ENCODE data around the gene LRP11. TPM values are rescaled to one million over a fixed set of nuclear protein-coding genes. Genes with fewer than 3 reads are reported as not detected.

Gene LRP11
- polyA plus RNA-seq, 3 donors = 0.20 to 0.41 (median 0.32) TPM

GRCh38 chr6:149815788-149816187 is 48.4 kb downstream of the LRP11 start:
- Histone ChIP-seq H3K36me3 (replicated peaks in 1 of 2; ENCODE audit: control insufficient read depth in 1 of 2, insufficient read depth in 2 of 2, low read length in 2 of 2) (peaks cover 20 to 33% of the 10 kb centered on the region in 2 donors), H3K4me1 (ENCODE audit: control insufficient read depth in 1 of 2, insufficient read depth in 2 of 2, low read length in 2 of 2) (no peaks in the 10 kb centered on the region), H3K4me3 (replicated peaks in 1 of 3; ENCODE audit: low read depth in 2 of 3, low read length in 3 of 3) (no peak overlapping the region), H3K4me2 (replicated peaks; ENCODE audit: extremely low read depth, low read length, poor library complexity, severe bottlenecking) (no peak overlapping the region), H3K27ac (ENCODE audit: low read depth in 1 of 2, low read length in 2 of 2) (no peak overlapping the region), H4K20me1 (ENCODE audit: insufficient read depth, low read length) (no peaks in the 10 kb centered on the region), H3K9me3 (replicated peaks in 1 of 2; ENCODE audit: control insufficient read depth in 1 of 2, insufficient read depth in 1 of 2, low read length in 2 of 2) (no peaks in the 10 kb centered on the region), H3K9ac (ENCODE audit: insufficient read depth, low read length, poor library complexity, severe bottlenecking) (no peak overlapping the region), H3K27me3 (ENCODE audit: control insufficient read depth in 2 of 2, insufficient read depth in 2 of 2, low read length in 2 of 2) (no peaks in the 10 kb centered on the region), H3K79me2 (ENCODE audit: insufficient read depth, low read length) (no peaks in the 10 kb centered on the region), H2AFZ (ENCODE audit: insufficient read depth, low read depth, low read length, poor library complexity, severe bottlenecking) (no peak overlapping the region)
- TF ChIP-seq CTCF (IDR thresholded peaks at IDR 0.05) = no peak
- WGBS (ENCODE audit: insufficient coverage) = no CpG with 5 or more reads among the region's 4 CpGs
- Mint-ChIP-seq H3K27me3 (ENCODE audit: low read depth in 3 of 3) (no peaks in the 10 kb centered on the region), H3K9me3 (peaks cover 0 to 3% (median 0%) of the 10 kb centered on the region in 7 donors), H3K27ac (peak overlapping the region in 4 of 7 donors; percentile 6 to 51 (median 14)), H3K4me1 (no peaks in the 10 kb centered on the region), H3K4me3 (no peak overlapping the region), H3K36me3 (peaks cover 26 to 39% of the 10 kb centered on the region in 2 donors)
- no peak for DNase-seq
- intact Hi-C loops (cut with micrococcal nuclease) = no loop called here

- H3K4me3 Mint-ChIP-seq = no peak overlapping the region
- intact Hi-C loops (cut with micrococcal nuclease) = no loop called here
- H3K4me1 Mint-ChIP-seq = no peaks in the 10 kb centered on the region
- no peaks in the 10 kb centered on the region for H3K79me2 ChIP-seq (ENCODE audit: insufficient read depth, low read length)
- no peak overlapping the region for H2AFZ ChIP-seq (ENCODE audit: insufficient read depth, low read depth, low read length, poor library complexity, severe bottlenecking)
- no peaks in the 10 kb centered on the region for H3K27me3 ChIP-seq (ENCODE audit: control insufficient read depth in 2 of 2, insufficient read depth in 2 of 2, low read length in 2 of 2)
- TF ChIP-seq CTCF (IDR thresholded peaks at IDR 0.05) = no peak
- H3K4me1 ChIP-seq (ENCODE audit: control insufficient read depth in 1 of 2, insufficient read depth in 2 of 2, low read length in 2 of 2) = no peaks in the 10 kb centered on the region
- no peak overlapping the region for H3K27ac Mint-ChIP-seq
- no peak overlapping the region for H3K4me2 ChIP-seq (replicated peaks; ENCODE audit: extremely low read depth, low read length, poor library complexity, severe bottlenecking)
- WGBS (ENCODE audit: insufficient coverage) = no CpG with 5 or more reads among the region's 3 CpGs
- H3K9me3 ChIP-seq (replicated peaks in 1 of 2; ENCODE audit: control insufficient read depth in 1 of 2, insufficient read depth in 1 of 2, low read length in 2 of 2) = no peaks in the 10 kb centered on the region
- no peak for DNase-seq
- peaks cover 0 to 3% (median 0%) of the 10 kb centered on the region in 7 donors for H3K9me3 Mint-ChIP-seq
- no peak overlapping the region for H3K4me3 ChIP-seq (replicated peaks in 1 of 3; ENCODE audit: low read depth in 2 of 3, low read length in 3 of 3)
- no peak overlapping the region for H3K27ac ChIP-seq (ENCODE audit: low read depth in 1 of 2, low read length in 2 of 2)
- H3K9ac ChIP-seq (ENCODE audit: insufficient read depth, low read length, poor library complexity, severe bottlenecking) = no peak overlapping the region
- peaks cover 32 to 51% of the 10 kb centered on the region in 2 donors for H3K36me3 ChIP-seq (replicated peaks in 1 of 2; ENCODE audit: control insufficient read depth in 1 of 2, insufficient read depth in 2 of 2, low read length in 2 of 2)
- H4K20me1 ChIP-seq (ENCODE audit: insufficient read depth, low read length) = no peaks in the 10 kb centered on the region
- no peaks in the 10 kb centered on the region for H3K27me3 Mint-ChIP-seq (ENCODE audit: low read depth in 3 of 3)
- peaks cover 40 to 54% of the 10 kb centered on the region in 2 donors for H3K36me3 Mint-ChIP-seq
These were observed 50.8 kb downstream of the LRP11 start for GRCh38 chr6:149813351-149813750.
